ENCODE measurements around the gene ISL2.

DNA sequence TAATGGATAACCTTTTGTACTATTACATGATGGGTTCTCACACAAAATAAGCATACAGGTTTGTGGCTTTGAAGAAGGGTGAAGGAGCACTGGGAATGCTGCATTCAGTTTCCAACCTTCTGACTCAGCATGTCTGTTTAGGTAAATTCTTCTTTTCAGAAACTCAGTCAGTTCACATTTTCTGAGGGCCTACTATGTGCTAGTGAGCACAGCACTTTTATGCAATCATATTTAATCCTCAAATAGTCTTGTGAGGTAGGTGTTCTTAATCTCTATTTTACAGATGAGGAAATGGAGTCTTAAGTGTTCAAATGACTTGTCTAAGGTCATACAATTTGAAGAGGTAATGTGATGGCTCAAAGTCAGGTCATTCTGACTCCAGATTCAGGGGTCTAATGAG is 41.2 kb downstream of the ISL2 start:
- TF ChIP-seq POLR2A (IDR thresholded peaks at IDR 0.05; ENCODE audit: low read length) (no peak), ZNF302 (CRISPR knock-in tag; IDR thresholded peaks at IDR 0.05) (no peak), KDM1A (IDR thresholded peaks at IDR 0.05; ENCODE audit: low read depth) (no peak), CTCF (IDR thresholded peaks at IDR 0.05) (no peak), BHLHE40 (IDR thresholded peaks at IDR 0.05; ENCODE audit: low read depth, low read length) (no peak), CEBPB (IDR thresholded peaks at IDR 0.05) (no peak), RCOR1 (IDR thresholded peaks at IDR 0.05; ENCODE audit: low read depth, low read length) (no peak), CHD4 (IDR thresholded peaks at IDR 0.05; ENCODE audit: borderline replicate concordance) (no peak), CBX2 (IDR thresholded peaks at IDR 0.05; ENCODE audit: borderline replicate concordance, low read depth) (no peak), MAFK (IDR thresholded peaks at IDR 0.05; ENCODE audit: partially characterized antibody) (no peak), PBX3 (IDR thresholded peaks at IDR 0.05) (no peak), MYC (IDR thresholded peaks at IDR 0.05; ENCODE audit: borderline replicate concordance, low read length) (no peak), RFX5 (IDR thresholded peaks at IDR 0.05) (no peak)
- TF ChIP-seq, protein P1, sequence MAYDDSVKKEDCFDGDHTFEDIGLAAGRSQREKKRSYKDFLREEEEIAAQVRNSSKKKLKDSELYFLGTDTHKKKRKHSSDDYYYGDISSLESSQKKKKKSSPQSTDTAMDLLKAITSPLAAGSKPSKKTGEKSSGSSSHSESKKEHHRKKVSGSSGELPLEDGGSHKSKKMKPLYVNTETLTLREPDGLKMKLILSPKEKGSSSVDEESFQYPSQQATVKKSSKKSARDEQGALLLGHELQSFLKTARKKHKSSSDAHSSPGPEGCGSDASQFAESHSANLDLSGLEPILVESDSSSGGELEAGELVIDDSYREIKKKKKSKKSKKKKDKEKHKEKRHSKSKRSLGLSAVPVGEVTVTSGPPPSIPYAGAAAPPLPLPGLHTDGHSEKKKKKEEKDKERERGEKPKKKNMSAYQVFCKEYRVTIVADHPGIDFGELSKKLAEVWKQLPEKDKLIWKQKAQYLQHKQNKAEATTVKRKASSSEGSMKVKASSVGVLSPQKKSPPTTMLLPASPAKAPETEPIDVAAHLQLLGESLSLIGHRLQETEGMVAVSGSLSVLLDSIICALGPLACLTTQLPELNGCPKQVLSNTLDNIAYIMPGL (CRISPR knock-in tag; IDR thresholded peaks at IDR 0.05; ENCODE audit: borderline replicate concordance): no peak
